Muscle of back (tissue), 11 donors: ENCODE measurements around the gene SLC18B1. TPM values are rescaled to one million over a fixed set of nuclear protein-coding genes. Genes with fewer than 3 reads are reported as not detected.
A peak's percentile ranks its signal among the peaks of the same experiment; 100 is the strongest.

Source experiments
- DNase-seq, 3 donors: peaks; one replicate each; pipeline versions ENCODE4 v3.0.0 to v3.0.0-alpha.2; 2013
- polyA plus RNA-seq, 10 donors: library from polyadenylated mRNA; unstranded; fragments of 120-200 nt; gene quantifications; one replicate each; pipeline ENCODE4 v1.2.1, GENCODE V29; 2013; ENCODE audit not compliant: insufficient read length in 10 of 10

The SLC18B1 gene
- polyA plus RNA-seq, 10 donors, result 8.1 to 12.1 (median 9.7) TPM

- DNase-seq, result no peak
Observed at GRCh38 chr6:132748446-132748845, 50.0 kb downstream of the SLC18B1 start.

GRCh38 chr6:132746048-132746447 lies 52.4 kb downstream of the SLC18B1 start:
- no peak for DNase-seq

- peak in 1 of 3 donors; percentile 10 for DNase-seq
Observed at GRCh38 chr6:132742495-132742894, 55.9 kb downstream of the SLC18B1 start.

GRCh38 chr6:132741281-132741680 lies 57.2 kb downstream of the SLC18B1 start:
- no peak for DNase-seq

- no peak for DNase-seq
Observed at GRCh38 chr6:132736239-132736638, 62.2 kb downstream of the SLC18B1 start.

- DNase-seq, result peak in 1 of 3 donors; percentile 20
Observed at GRCh38 chr6:132734694-132735236, 63.7 kb downstream of the SLC18B1 start.

GRCh38 chr6:132733814-132734213 lies 64.6 kb downstream of the SLC18B1 start:
- no peak for DNase-seq

- DNase-seq, result no peak
Observed at GRCh38 chr6:132733283-132733682, 65.2 kb downstream of the SLC18B1 start.

- no peak for DNase-seq
Observed at GRCh38 chr6:132731086-132731485, 67.4 kb downstream of the SLC18B1 start.

GRCh38 chr6:132730560-132730959 lies 67.9 kb downstream of the SLC18B1 start:
- no peak for DNase-seq

GRCh38 chr6:132728616-132729015 lies 69.8 kb downstream of the SLC18B1 start:
- no peak for DNase-seq

GRCh38 chr6:132726608-132726975 lies 71.8 kb downstream of the SLC18B1 start:
- DNase-seq, result no peak

GRCh38 chr6:132725947-132726607 lies 72.4 kb downstream of the SLC18B1 start:
- DNase-seq, result no peak

- no peak for DNase-seq
Observed at GRCh38 chr6:132725471-132725870, 73.0 kb downstream of the SLC18B1 start.

- no peak for DNase-seq
Observed at GRCh38 chr6:132719736-132720448, 78.5 kb downstream of the SLC18B1 start.

Other genes starting within 250 kb of the SLC18B1 start
- gene TAAR8, start 246.0 kb downstream of the SLC18B1 start, polyA plus RNA-seq, result not detected
- not detected for gene TAAR6, start 228.3 kb downstream of the SLC18B1 start, polyA plus RNA-seq
- gene TAAR5, start 208.9 kb downstream of the SLC18B1 start, polyA plus RNA-seq, result not detected
- not detected for gene TAAR2, start 174.4 kb downstream of the SLC18B1 start, polyA plus RNA-seq
- not detected for gene TAAR1, start 139.5 kb downstream of the SLC18B1 start, polyA plus RNA-seq
- under 1 TPM; 0.12 to 0.43 (median 0.26) TPM for gene VNN1, start 84.6 kb downstream of the SLC18B1 start, polyA plus RNA-seq
- 1 to 10 TPM in 2 of 10 donors, under 1 TPM in 8; 0.12 to 1.8 (median 0.86) TPM for gene VNN2, start 40.7 kb downstream of the SLC18B1 start, polyA plus RNA-seq
- gene RPS12, start 15.9 kb upstream of the SLC18B1 start, polyA plus RNA-seq, result 1,000 to 10,000 TPM; 2,169 to 3,080 (median 2,509) TPM